ENCODE measurements around the gene AMBRA1. TPM values are rescaled to one million over a fixed set of nuclear protein-coding genes. Genes with fewer than 3 reads are reported as not detected.

AMBRA1 gene
- total RNA-seq, 2 experiments from 2014 or later = 24.6 to 30.7 TPM

GRCh38 chr11:46359953-46360352 lies 233.9 kb downstream of the AMBRA1 start:
- BruUV-seq (replicated peaks) = no TSS peak
- ChIA-PET CTCF (ENCODE audit: unreplicated experiment) (interaction anchor here (0.6 kb wide), 1 partner anchor 159 kb away, joined by 4 read pairs; no protein-coding TSS in a partner anchor), POLR2A (interaction anchor here (0.7 to 3.5 kb wide), 7 partner anchors 9 to 440 kb away, joined by 3 to 38 read pairs (median 4); partner anchors contain the start of gene DGKZ)
- H3K79me2 ChIP-seq (ENCODE audit: insufficient read depth, low read depth, low read length) = peaks cover 36% of the 10 kb centered on the region
- peak overlapping the region; percentile 82 for H3K27ac ChIP-seq (ENCODE audit: low read depth, low read length, poor library complexity, severe bottlenecking)
- H3K4me3 ChIP-seq (ENCODE audit: low read depth, low read length, poor library complexity, severe bottlenecking) = no peak overlapping the region
- peaks cover 42% of the 10 kb centered on the region for H3K4me1 ChIP-seq (ENCODE audit: insufficient read depth, low read length, poor library complexity, severe bottlenecking)
- no peaks in the 10 kb centered on the region for H4K20me1 ChIP-seq (ENCODE audit: insufficient read depth, low read length)
- no peak for TF ChIP-seq CTCF (conservative IDR thresholded peaks at IDR 0.05; ENCODE audit: low read length)
- TF ChIP-seq EZH2phosphoT487 (IDR thresholded peaks at IDR 0.05; ENCODE audit: borderline replicate concordance, low read depth, low read length) = no peak
- no peak for DNase-seq (ENCODE audit: low spot score)
- no peak overlapping the region for H3K4me2 ChIP-seq (ENCODE audit: low read length)
- no peak overlapping the region for H2AFZ ChIP-seq (ENCODE audit: low read length)
- intact Hi-C loops (cut with micrococcal nuclease; ENCODE audit: unreplicated experiment) = no loop called here
- no peaks in the 10 kb centered on the region for H3K9me3 ChIP-seq (ENCODE audit: low read length)
- no peaks in the 10 kb centered on the region for H3K9me2 ChIP-seq (ENCODE audit: insufficient read depth, low read length)
- peaks cover 19% of the 10 kb centered on the region; the same call in 1 of the 2 replicates for H3K36me3 ChIP-seq (ENCODE audit: insufficient read depth, low read length)

- ChIA-PET CTCF (ENCODE audit: unreplicated experiment) (no interaction called here), POLR2A (interaction anchor here (1.5 kb wide), 1 partner anchor 8 kb away, joined by 9 read pairs; no protein-coding TSS in a partner anchor)
- no peaks in the 10 kb centered on the region for H4K20me1 ChIP-seq (ENCODE audit: insufficient read depth, low read length)
- peaks cover 32% of the 10 kb centered on the region for H3K79me2 ChIP-seq (ENCODE audit: insufficient read depth, low read depth, low read length)
- BruUV-seq (replicated peaks) = no TSS peak
- peaks cover 35% of the 10 kb centered on the region for H3K4me1 ChIP-seq (ENCODE audit: insufficient read depth, low read length, poor library complexity, severe bottlenecking)
- no peak overlapping the region for H3K4me3 ChIP-seq (ENCODE audit: low read depth, low read length, poor library complexity, severe bottlenecking)
- H3K9me3 ChIP-seq (ENCODE audit: low read length) = no peaks in the 10 kb centered on the region
- no peak for TF ChIP-seq EZH2phosphoT487 (IDR thresholded peaks at IDR 0.05; ENCODE audit: borderline replicate concordance, low read depth, low read length)
- TF ChIP-seq CTCF (conservative IDR thresholded peaks at IDR 0.05; ENCODE audit: low read length) = no peak
- H2AFZ ChIP-seq (ENCODE audit: low read length) = no peak overlapping the region
- intact Hi-C loops (cut with micrococcal nuclease; ENCODE audit: unreplicated experiment) = no loop called here
- no peak overlapping the region for H3K4me2 ChIP-seq (ENCODE audit: low read length)
- H3K9me2 ChIP-seq (ENCODE audit: insufficient read depth, low read length) = no peaks in the 10 kb centered on the region
- H3K36me3 ChIP-seq (ENCODE audit: insufficient read depth, low read length) = peaks cover 10% of the 10 kb centered on the region; the same call in 1 of the 2 replicates
- no peak overlapping the region for H3K27ac ChIP-seq (ENCODE audit: low read depth, low read length, poor library complexity, severe bottlenecking)
- no peak for DNase-seq (ENCODE audit: low spot score)
Observed at GRCh38 chr11:46357483-46357936, 236.3 kb downstream of the AMBRA1 start.

DNA sequence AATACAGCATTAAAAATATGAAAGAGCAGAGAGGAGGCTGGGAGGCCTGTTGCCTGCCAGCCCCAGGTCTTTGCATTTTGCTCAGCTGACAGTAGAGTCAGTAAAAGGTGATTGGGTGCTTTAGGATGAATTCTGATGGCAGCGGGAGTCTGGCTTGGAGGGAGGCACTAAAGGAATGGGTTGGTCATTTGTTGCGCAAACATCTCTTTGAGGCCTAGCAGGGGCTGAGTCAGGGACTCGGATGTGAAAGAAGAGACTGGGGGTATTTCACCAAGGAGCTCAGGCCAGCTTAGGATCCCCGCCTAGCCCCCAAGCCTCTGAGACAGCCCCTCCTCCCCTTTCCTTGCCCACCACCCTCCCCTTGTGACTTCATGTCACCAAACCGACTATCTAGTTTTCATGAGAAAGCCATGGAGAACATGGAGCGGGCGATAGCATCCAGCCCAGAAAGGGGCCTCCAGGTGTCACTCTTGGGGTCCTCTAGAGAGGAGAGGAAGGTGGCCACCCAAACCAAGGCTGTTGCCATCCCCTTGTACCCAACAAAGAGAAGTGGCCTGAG lies 236.8 kb downstream of the AMBRA1 start:
- Histone ChIP-seq H2AFZ (ENCODE audit: low read length) (no peak overlapping the region), H4K20me1 (ENCODE audit: insufficient read depth, low read length) (no peaks in the 10 kb centered on the region), H3K4me3 (ENCODE audit: low read depth, low read length, poor library complexity, severe bottlenecking) (no peak overlapping the region), H3K79me2 (ENCODE audit: insufficient read depth, low read depth, low read length) (peaks cover 27% of the 10 kb centered on the region; the same call in 1 of the 2 replicates), H3K36me3 (ENCODE audit: insufficient read depth, low read length) (peaks cover 8% of the 10 kb centered on the region; the same call in 1 of the 2 replicates), H3K4me2 (ENCODE audit: low read length) (no peak overlapping the region), H3K9me3 (ENCODE audit: low read length) (no peaks in the 10 kb centered on the region), H3K27ac (ENCODE audit: low read depth, low read length, poor library complexity, severe bottlenecking) (no peak overlapping the region), H3K4me1 (ENCODE audit: insufficient read depth, low read length, poor library complexity, severe bottlenecking) (peaks cover 35% of the 10 kb centered on the region), H3K9me2 (ENCODE audit: insufficient read depth, low read length) (no peaks in the 10 kb centered on the region)
- ChIA-PET CTCF (ENCODE audit: unreplicated experiment) (no interaction called here), POLR2A (no interaction called here)
- intact Hi-C loops (cut with micrococcal nuclease; ENCODE audit: unreplicated experiment) = no loop called here
- no peak for DNase-seq (ENCODE audit: low spot score)
- no peak for TF ChIP-seq EZH2phosphoT487 (IDR thresholded peaks at IDR 0.05; ENCODE audit: borderline replicate concordance, low read depth, low read length)
- no peak for TF ChIP-seq CTCF (conservative IDR thresholded peaks at IDR 0.05; ENCODE audit: low read length)
- no TSS peak for BruUV-seq (replicated peaks)
